ENCODE data around the gene CLPTM1L. TPM values are rescaled to one million over a fixed set of nuclear protein-coding genes. Genes with fewer than 3 reads are reported as not detected.

Gene CLPTM1L
- total and polyA plus RNA-seq, 8 donors = 60.8 to 202 (median 117) TPM

DNA sequence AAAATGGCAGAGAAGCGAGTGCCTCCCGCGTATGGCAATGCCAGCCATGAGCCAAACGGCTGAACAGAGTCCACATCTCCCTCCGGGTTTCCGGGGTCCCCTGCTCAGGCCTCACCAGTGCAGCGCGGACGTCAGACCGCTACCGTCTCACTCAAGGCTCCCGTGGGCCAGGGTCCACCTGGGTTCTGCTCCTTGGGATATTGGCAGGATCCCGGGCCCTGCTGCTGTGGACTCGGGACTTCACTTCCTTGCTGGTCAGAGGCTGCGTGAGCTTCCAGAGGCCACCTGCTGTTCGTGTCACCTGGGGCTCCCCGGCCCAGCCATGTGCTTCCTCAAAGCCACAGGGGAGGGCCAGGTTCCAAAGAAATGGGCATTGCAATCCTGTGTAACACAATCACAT lies 38.4 kb upstream of the CLPTM1L start:
- H3K27me3 ChIP-seq = peaks cover 0 to 69% (median 0%) of the 10 kb centered on the region in 3 donors
- 78 to 86% (median 84%) methylated on average over 13 to 17 of the region's 17 CpGs for WGBS, 5 donors
- intact Hi-C loops (cut with DNase I; ENCODE audit: low total_unique reads) = no loop called here
- H3K36me3 ChIP-seq = no peaks in the 10 kb centered on the region
- H3K9me3 ChIP-seq = no peaks in the 10 kb centered on the region
- TF ChIP-seq EP300 (IDR thresholded peaks at IDR 0.05) = no peak
- TF ChIP-seq POLR2A (IDR thresholded peaks at IDR 0.05) = no peak
- TF ChIP-seq POLR2AphosphoS5 (IDR thresholded peaks at IDR 0.05) = no peak
- TF ChIP-seq, protein P1, sequence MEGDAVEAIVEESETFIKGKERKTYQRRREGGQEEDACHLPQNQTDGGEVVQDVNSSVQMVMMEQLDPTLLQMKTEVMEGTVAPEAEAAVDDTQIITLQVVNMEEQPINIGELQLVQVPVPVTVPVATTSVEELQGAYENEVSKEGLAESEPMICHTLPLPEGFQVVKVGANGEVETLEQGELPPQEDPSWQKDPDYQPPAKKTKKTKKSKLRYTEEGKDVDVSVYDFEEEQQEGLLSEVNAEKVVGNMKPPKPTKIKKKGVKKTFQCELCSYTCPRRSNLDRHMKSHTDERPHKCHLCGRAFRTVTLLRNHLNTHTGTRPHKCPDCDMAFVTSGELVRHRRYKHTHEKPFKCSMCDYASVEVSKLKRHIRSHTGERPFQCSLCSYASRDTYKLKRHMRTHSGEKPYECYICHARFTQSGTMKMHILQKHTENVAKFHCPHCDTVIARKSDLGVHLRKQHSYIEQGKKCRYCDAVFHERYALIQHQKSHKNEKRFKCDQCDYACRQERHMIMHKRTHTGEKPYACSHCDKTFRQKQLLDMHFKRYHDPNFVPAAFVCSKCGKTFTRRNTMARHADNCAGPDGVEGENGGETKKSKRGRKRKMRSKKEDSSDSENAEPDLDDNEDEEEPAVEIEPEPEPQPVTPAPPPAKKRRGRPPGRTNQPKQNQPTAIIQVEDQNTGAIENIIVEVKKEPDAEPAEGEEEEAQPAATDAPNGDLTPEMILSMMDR (IDR thresholded peaks at IDR 0.05) = no peak
- H3K4me1 ChIP-seq = peaks cover 15 to 34% (median 29%) of the 10 kb centered on the region in 4 donors
- no peak overlapping the region for H3K4me3 ChIP-seq
- DNase-seq = no peak
- H3K27ac ChIP-seq = no peak overlapping the region

DNA sequence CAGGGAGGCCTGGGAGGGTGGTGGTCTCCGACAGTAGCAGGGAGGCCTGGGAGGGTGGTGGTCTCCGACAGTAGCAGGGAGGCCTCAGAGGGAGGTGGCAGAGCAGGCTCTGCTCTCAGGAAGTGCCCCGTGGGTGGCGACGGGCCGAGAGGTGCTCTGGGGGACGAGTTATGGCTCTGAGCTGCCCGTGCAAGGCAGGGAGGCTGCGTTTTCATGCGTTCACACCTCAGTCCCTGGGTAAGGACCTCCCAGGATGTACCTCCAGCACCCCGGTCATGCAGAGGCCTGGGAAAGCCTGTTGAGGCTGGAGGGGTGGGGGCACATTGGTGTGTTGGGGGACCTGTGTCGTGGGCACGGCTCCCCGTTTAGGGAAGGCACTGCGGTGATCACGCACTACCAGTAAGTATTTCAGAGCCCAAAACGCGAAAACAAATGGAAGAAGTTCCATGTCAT lies 37.4 kb upstream of the CLPTM1L start:
- TF ChIP-seq, protein P1 (IDR thresholded peaks at IDR 0.05) = no peak
- TF ChIP-seq POLR2A (IDR thresholded peaks at IDR 0.05) (no peak), EP300 (IDR thresholded peaks at IDR 0.05) (no peak), POLR2AphosphoS5 (IDR thresholded peaks at IDR 0.05) (no peak)
- intact Hi-C loops (cut with DNase I; ENCODE audit: low total_unique reads) = no loop called here
- 88 to 93% (median 90%) methylated on average over 17 to 18 of the region's 18 CpGs for WGBS, 5 donors
- Histone ChIP-seq H3K4me3 (no peak overlapping the region), H3K9me3 (no peaks in the 10 kb centered on the region), H3K36me3 (no peaks in the 10 kb centered on the region), H3K4me1 (peaks cover 15 to 34% (median 29%) of the 10 kb centered on the region in 4 donors), H3K27ac (no peak overlapping the region), H3K27me3 (peaks cover 0 to 69% (median 0%) of the 10 kb centered on the region in 3 donors)
- DNase-seq = no peak

DNA sequence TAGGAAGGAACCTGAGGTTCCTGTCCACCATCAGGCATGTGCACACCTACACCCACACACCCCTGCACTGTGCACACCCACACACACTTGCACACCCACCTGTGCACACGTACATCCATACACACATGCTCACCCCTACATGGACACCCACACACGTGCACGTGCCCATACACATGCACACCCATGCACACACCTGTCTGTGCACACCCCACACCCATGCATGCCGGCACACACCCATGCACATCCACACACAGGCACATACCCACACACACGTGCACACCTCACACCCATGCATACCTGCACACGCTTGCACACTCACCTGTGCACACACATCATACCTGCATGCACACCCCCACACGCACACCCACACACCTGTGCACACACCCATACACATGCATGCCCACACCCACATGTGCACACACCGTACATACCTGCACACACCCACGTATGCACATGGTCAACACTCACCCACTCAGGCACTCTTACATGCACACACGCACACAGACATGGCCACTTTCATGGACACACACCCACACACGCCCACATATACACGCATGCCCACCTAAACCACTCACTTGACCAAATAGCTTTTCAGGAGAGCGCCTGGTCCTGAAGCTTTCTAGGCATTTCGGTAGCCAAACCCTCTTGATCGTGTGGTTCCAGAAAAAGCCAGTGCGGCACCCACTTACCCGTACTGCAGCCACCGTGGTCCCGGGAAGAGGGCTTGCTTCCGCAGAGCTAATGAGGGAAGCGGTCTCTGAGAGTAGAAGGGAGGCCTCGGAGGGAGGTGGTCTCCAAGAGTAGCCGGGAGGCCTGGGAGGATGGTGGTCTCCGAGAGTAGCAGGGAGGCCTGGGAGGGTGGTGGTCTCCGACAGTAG lies 36.7 kb upstream of the CLPTM1L start:
- TF ChIP-seq POLR2A (IDR thresholded peaks at IDR 0.05) (no peak), POLR2AphosphoS5 (IDR thresholded peaks at IDR 0.05) (no peak), EP300 (IDR thresholded peaks at IDR 0.05) (no peak)
- TF ChIP-seq, protein P1 (IDR thresholded peaks at IDR 0.05) = no peak
- peaks cover 13 to 27% (median 23%) of the 10 kb centered on the region in 4 donors for H3K4me1 ChIP-seq
- intact Hi-C loops (cut with DNase I; ENCODE audit: low total_unique reads) = no loop called here
- no peak for DNase-seq
- 89 to 92% (median 90%) methylated on average over 25 of the region's 25 CpGs for WGBS, 5 donors
- H3K27ac ChIP-seq = no peak overlapping the region
- no peaks in the 10 kb centered on the region for H3K36me3 ChIP-seq
- H3K4me3 ChIP-seq = no peak overlapping the region
- peaks cover 0 to 63% (median 0%) of the 10 kb centered on the region in 3 donors for H3K27me3 ChIP-seq
- H3K9me3 ChIP-seq = no peaks in the 10 kb centered on the region

DNA sequence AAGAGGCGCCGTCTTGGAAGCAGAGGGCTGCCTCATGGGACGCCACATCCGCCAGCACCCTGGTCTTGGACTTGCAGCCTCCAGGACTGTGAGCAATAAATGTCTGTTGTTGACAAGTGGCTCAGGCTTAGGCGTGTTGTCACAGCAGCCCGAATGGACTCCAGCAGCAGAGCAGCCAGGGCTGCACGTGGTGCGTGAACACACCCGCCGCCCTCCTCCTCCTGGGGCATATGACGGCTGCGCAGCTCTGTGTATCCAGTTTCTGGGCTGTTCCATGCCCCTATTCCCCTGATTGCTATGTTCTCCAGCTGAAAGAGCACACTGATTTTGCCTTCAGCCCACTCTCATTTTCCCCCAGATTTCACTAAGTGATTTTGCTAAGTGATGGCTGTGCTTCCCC lies 36.0 kb upstream of the CLPTM1L start:
- H3K4me3 ChIP-seq = peak overlapping the region in 2 of 4 donors; percentile 7 to 20
- no peaks in the 10 kb centered on the region for H3K9me3 ChIP-seq
- H3K36me3 ChIP-seq = no peaks in the 10 kb centered on the region
- intact Hi-C loops (cut with DNase I; ENCODE audit: low total_unique reads) = no loop called here
- peaks cover 8 to 20% (median 18%) of the 10 kb centered on the region in 4 donors for H3K4me1 ChIP-seq
- WGBS, 5 donors = 67 to 87% (median 80%) methylated on average over 8 to 12 of the region's 12 CpGs
- peaks cover 0 to 61% (median 0%) of the 10 kb centered on the region in 3 donors for H3K27me3 ChIP-seq
- no peak for DNase-seq
- no peak for TF ChIP-seq EP300 (IDR thresholded peaks at IDR 0.05)
- no peak for TF ChIP-seq POLR2AphosphoS5 (IDR thresholded peaks at IDR 0.05)
- TF ChIP-seq, protein P1 (IDR thresholded peaks at IDR 0.05) = no peak
- no peak overlapping the region for H3K27ac ChIP-seq

Measured in stomach (tissue), 9 donors.